ENCODE measurements around the gene ACTL10. TPM values are rescaled to one million over a fixed set of nuclear protein-coding genes. Genes with fewer than 3 reads are reported as not detected.

ACTL10 gene
- total and polyA plus RNA-seq, 5 donors = 0.27 to 0.71 (median 0.31) TPM

DNA sequence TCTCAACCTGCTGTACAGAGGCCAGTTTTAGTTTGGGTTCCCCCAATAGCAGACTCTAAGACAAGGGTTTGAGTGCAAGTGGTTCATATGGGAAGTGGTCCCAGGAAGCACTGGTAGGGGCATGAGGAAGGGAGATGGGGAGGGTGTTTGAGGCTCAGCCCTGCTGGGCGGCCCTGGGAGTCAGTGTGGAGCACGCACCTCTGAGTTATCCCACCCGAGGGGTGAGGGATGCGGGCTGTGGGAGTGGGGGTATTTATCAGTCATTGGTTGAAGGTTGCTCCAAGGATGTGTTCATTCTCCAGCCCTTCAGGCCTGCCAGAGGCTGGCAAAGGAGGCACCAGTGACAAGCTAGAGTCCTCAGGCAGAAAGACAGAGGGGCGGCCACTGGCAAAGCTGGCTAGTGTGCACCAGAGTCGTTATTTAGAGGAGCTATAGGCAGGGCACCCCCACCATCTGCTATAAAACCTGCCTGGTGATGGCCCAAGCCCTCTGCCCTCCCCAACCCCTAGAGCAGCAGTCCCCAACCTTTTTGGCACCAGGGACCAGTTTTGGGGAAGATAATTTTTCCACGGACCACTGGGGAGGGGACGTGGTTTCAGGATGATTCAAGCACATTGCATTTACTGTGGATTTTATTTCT, 36.9 kb downstream of the ACTL10 start:
- Histone ChIP-seq H3K27ac (ENCODE audit: low read length) (no peak overlapping the region), H3K4me3 (ENCODE audit: low read length) (no peak overlapping the region), H3K4me1 (ENCODE audit: control insufficient read depth, insufficient read depth, low read length) (no peaks in the 10 kb centered on the region), H3K9me3 (ENCODE audit: control insufficient read depth, low read length) (no peaks in the 10 kb centered on the region), H3K27me3 (ENCODE audit: control insufficient read depth, insufficient read depth) (no peaks in the 10 kb centered on the region)
- ATAC-seq = peak in 1 of 2 donors; percentile 19
- DNase-seq = no peak
- intact Hi-C loops (cut with DNase I) = no loop called here
- 91% methylated on average over 8 of the region's 8 CpGs for WGBS

DNA sequence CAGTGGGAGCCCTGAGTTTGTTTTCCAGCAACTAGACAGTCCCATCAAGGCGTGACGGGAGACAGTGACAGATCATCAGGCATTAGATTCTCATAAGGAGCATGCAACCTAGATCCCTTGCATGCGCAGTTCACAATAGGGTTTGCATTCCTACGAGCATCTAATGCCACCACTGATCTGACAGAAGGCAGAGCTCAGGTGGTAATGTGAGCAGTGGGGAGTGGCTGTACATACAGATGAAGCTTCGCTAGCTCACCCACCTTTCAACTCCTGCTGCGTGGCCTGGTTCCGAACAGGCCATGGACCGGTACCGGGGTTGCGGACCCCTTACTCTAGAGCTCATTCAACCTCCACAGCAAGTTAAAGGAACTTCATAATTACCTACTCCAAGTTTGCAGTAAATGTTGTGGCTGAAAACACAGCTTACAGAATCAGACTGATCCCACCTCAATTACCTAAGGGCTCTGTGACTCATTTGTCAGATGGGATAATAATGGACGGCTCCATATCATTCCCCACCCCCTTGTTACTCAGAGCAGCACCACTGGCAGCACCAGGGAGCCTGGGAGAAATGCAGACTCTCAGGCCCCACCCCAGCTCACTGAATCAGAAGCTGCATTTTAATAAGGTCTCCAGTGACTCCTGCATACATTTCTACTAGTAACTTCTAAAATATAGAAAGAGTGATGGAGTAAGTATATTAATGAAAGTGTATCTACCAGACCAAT, 37.6 kb downstream of the ACTL10 start:
- Histone ChIP-seq H3K27ac (ENCODE audit: low read length) (no peak overlapping the region), H3K4me1 (ENCODE audit: control insufficient read depth, insufficient read depth, low read length) (no peaks in the 10 kb centered on the region), H3K4me3 (ENCODE audit: low read length) (no peak overlapping the region), H3K9me3 (ENCODE audit: control insufficient read depth, low read length) (no peaks in the 10 kb centered on the region), H3K27me3 (ENCODE audit: control insufficient read depth, insufficient read depth) (no peaks in the 10 kb centered on the region)
- DNase-seq = no peak
- no peak for ATAC-seq
- intact Hi-C loops (cut with DNase I) = no loop called here
- 95% methylated on average over 11 of the region's 11 CpGs for WGBS

DNA sequence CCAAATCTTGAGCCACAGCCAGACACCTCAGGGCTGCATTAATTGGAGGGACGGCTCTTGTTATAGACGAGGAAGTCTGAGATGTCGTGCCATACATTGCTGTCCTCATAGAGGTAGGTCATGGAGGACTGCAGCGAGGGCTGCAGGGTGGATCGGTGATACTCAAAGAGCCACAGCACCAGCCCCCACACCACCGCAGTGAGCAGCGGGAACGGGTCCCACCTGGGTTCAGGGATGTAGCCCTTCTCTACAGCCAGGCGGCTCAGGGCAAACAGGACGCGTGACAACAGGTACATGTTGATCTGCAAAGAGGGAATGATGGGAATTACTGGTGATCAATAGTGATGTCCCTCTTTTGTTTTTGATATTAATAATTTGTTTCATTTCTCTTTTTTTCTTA, 40.9 kb downstream of the ACTL10 start:
- DNase-seq (no peak), ATAC-seq (no peak)
- no peak overlapping the region for H3K27ac ChIP-seq (ENCODE audit: low read length)
- no peaks in the 10 kb centered on the region for H3K27me3 ChIP-seq (ENCODE audit: control insufficient read depth, insufficient read depth)
- no peaks in the 10 kb centered on the region for H3K9me3 ChIP-seq (ENCODE audit: control insufficient read depth, low read length)
- H3K4me3 ChIP-seq (ENCODE audit: low read length) = no peak overlapping the region
- no peaks in the 10 kb centered on the region for H3K4me1 ChIP-seq (ENCODE audit: control insufficient read depth, insufficient read depth, low read length)
- 92% methylated on average over 11 of the region's 11 CpGs for WGBS
- intact Hi-C loops (cut with DNase I) = no loop called here

DNA sequence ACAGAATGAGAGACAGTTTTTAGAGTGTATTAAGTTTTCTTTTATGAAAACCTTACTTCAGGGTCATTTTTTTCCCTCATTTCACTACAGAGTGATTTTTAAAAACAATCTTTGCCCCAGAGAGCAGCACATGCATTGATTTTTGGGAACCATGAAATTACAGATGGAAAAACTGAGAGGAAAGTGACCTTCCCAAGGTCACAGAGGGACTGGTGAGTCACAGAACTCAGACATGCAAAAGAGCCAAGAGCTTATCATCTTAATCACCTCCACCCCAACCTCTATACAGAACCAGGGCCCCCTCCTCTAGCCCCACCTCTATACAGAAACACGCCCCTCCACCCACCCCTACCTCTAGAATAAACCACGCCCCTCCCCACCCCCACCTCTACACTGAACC, 42.7 kb downstream of the ACTL10 start:
- Histone ChIP-seq H3K4me3 (ENCODE audit: low read length) (no peak overlapping the region), H3K4me1 (ENCODE audit: control insufficient read depth, insufficient read depth, low read length) (no peaks in the 10 kb centered on the region), H3K27ac (ENCODE audit: low read length) (no peak overlapping the region), H3K9me3 (ENCODE audit: control insufficient read depth, low read length) (no peaks in the 10 kb centered on the region), H3K27me3 (ENCODE audit: control insufficient read depth, insufficient read depth) (no peaks in the 10 kb centered on the region)
- WGBS = 90% methylated on average over 2 of the region's 2 CpGs
- ATAC-seq = no peak
- intact Hi-C loops (cut with DNase I) = no loop called here
- no peak for DNase-seq

DNA sequence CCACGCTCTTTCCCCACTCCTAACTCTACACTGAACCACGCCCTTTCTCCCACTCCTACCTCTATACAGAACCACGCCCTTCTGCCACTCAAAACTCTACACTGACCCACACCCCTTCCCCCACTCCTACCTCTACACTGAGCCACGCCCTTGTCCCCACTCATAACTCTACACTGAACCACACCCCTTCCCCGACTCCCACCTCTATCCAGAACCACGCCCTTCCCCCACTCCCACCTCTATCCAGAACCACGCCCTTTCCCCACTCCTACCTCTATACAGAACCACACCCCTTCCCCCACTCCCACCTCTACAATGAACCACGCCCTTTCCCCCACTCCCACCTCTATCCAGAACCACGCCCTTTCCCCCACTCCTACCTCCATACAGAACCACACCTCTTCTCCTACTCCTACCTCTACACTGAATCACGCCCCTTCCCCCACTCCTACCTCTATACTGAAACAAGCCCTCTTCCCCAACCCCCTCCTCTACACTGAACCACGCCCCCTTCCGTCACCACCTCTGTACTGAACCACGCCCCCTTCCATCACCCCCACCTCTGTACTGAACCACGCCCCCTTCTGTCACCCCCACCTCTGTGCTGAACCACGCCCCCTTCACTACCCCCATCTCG, 43.3 kb downstream of the ACTL10 start:
- no peaks in the 10 kb centered on the region for H3K4me1 ChIP-seq (ENCODE audit: control insufficient read depth, insufficient read depth, low read length)
- 84% methylated on average over 16 of the region's 16 CpGs for WGBS
- DNase-seq (no peak), ATAC-seq (no peak)
- no peak overlapping the region for H3K4me3 ChIP-seq (ENCODE audit: low read length)
- H3K27ac ChIP-seq (ENCODE audit: low read length) = no peak overlapping the region
- H3K27me3 ChIP-seq (ENCODE audit: control insufficient read depth, insufficient read depth) = no peaks in the 10 kb centered on the region
- no peaks in the 10 kb centered on the region for H3K9me3 ChIP-seq (ENCODE audit: control insufficient read depth, low read length)
- intact Hi-C loops (cut with DNase I) = no loop called here

- H3K4me3 ChIP-seq (ENCODE audit: low read length) = no peak overlapping the region
- intact Hi-C loops (cut with DNase I) = no loop called here
- no peak overlapping the region for H3K27ac ChIP-seq (ENCODE audit: low read length)
- no peaks in the 10 kb centered on the region for H3K9me3 ChIP-seq (ENCODE audit: control insufficient read depth, low read length)
- no peaks in the 10 kb centered on the region for H3K27me3 ChIP-seq (ENCODE audit: control insufficient read depth, insufficient read depth)
- ATAC-seq (no peak), DNase-seq (no peak)
- H3K4me1 ChIP-seq (ENCODE audit: control insufficient read depth, insufficient read depth, low read length) = no peaks in the 10 kb centered on the region
- 79% methylated on average over 14 of the region's 14 CpGs for WGBS
Observed at GRCh38 chr20:33710681-33711445, 44.1 kb downstream of the ACTL10 start.

- Histone ChIP-seq H3K27me3 (ENCODE audit: control insufficient read depth, insufficient read depth) (no peaks in the 10 kb centered on the region), H3K27ac (ENCODE audit: low read length) (no peak overlapping the region), H3K4me3 (ENCODE audit: low read length) (no peak overlapping the region), H3K4me1 (ENCODE audit: control insufficient read depth, insufficient read depth, low read length) (no peaks in the 10 kb centered on the region), H3K9me3 (ENCODE audit: control insufficient read depth, low read length) (no peaks in the 10 kb centered on the region)
- WGBS = 74% methylated on average over 1 of the region's 1 CpG
- intact Hi-C loops (cut with DNase I) = no loop called here
- no peak for DNase-seq
- ATAC-seq = no peak
Observed at GRCh38 chr20:33711446-33711738, 44.6 kb downstream of the ACTL10 start.

- no peak overlapping the region for H3K4me3 ChIP-seq (ENCODE audit: low read length)
- no peaks in the 10 kb centered on the region for H3K4me1 ChIP-seq (ENCODE audit: control insufficient read depth, insufficient read depth, low read length)
- H3K27ac ChIP-seq (ENCODE audit: low read length) = no peak overlapping the region
- intact Hi-C loops (cut with DNase I) = no loop called here
- DNase-seq = no peak
- ATAC-seq = no peak
- no peaks in the 10 kb centered on the region for H3K9me3 ChIP-seq (ENCODE audit: control insufficient read depth, low read length)
- 91% methylated on average over 10 of the region's 10 CpGs for WGBS
- H3K27me3 ChIP-seq (ENCODE audit: control insufficient read depth, insufficient read depth) = no peaks in the 10 kb centered on the region
Observed at GRCh38 chr20:33713865-33714367, 47.2 kb downstream of the ACTL10 start.

DNA sequence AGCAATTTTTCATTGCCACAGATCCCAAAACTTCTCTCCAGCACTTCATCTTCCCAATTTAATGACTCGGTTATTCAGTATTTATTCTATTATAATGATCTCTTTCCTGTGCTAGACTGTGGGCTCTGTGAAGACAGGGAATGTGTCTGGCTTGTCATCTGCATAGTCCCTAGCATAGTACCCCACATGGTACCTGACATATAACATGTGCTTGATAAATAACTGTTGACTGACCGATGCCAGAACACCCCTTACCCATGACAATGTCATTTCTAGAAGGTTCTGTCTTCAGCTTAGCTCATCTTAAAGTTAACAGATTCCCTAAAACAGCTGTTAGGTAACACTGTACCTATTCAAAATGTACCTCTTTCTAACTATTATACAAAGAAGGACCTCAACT, 49.8 kb downstream of the ACTL10 start:
- WGBS = 91% methylated on average over 2 of the region's 2 CpGs
- intact Hi-C loops (cut with DNase I) = no loop called here
- Histone ChIP-seq H3K9me3 (ENCODE audit: control insufficient read depth, low read length) (no peaks in the 10 kb centered on the region), H3K4me1 (ENCODE audit: control insufficient read depth, insufficient read depth, low read length) (no peaks in the 10 kb centered on the region), H3K27me3 (ENCODE audit: control insufficient read depth, insufficient read depth) (no peaks in the 10 kb centered on the region), H3K4me3 (ENCODE audit: low read length) (no peak overlapping the region), H3K27ac (ENCODE audit: low read length) (no peak overlapping the region)
- ATAC-seq (no peak), DNase-seq (no peak)
